Activated effector memory CD4-positive, alpha-beta T cell treated with anti-CD3 and anti-CD28 coated beads, Interleukin-2, amount 50 U/mL, for 16 hours (primary cell): ENCODE measurements around the gene SDSL.

Experiments used
- DNase-seq: peaks from one replicate; pipeline ENCODE4 v3.0.0-alpha.2; 2020

Gene SDSL

DNA sequence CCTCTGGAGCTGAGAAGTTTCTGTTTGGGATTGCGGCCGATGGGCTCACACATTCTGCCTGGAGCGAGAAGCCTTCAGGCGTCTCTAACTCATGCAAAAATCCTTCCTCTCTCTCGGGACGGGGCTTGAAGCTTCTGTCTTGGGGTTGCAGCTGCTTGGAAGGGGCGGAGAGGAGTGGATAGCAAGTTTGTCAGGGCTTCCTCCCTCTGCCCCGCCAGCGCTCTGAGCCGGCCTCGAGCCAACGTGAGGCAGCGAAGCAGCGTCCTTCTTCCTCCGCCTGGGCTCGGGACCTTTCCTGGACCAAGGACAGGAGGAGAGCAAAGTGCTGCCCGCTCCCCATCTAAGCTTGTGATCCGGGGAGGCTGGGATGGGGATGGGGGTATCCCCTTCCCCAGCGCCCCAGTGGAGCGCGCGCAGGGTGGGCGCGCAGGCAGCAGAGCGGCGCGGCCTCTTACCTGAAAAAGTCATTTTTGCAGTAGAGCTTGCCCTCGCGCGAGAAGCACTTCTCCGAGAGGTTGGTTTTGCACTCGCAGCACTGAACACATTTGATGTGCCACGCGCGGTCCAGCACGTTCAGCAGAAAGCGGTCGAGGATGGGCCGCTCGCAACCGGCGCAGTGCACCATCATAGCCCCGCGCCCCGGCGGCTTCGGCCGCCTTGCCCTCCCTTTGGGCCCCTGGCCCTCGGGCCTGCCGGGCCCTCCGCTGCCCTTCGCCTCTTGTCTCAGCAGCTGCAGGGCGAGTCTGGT is 48.9 kb downstream of the SDSL start:
- no peak for DNase-seq

DNA sequence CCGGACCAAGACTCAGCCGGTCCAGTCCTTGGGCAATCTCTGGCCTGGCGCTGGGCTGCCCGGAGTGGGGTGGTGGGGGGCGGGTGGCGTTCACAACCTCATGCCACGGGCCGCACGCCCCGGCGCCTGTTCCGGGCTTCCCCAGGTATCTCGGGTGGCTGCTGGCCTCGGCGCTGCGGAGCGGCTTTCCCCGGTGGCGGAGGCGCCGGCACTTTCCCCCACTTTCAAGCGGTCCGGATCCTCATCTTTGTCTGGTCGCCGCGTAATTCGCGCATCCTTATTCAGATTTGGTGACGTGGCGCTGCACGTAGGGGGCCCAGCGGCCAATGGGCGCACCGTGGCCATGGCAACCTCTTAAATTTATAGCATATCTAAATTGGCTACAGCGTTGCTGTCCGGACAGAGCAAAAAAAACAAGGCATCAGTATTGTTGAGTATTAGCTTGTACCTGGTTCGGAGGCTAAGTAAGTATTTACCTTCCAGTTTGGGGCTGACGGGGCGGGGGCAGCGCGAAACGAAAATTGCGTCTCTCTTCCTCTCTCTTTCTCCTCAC is 49.5 kb downstream of the SDSL start, which contains the start of gene LHX5:
TSS of gene LHX5 (minus strand) at position 253 of the 553 bp plus-strand sequence. CDS start 373 bp downstream, outside the sequence.
- no peak for DNase-seq

- no peak for DNase-seq
Observed at GRCh38 chr12:113472191-113473121, 50.3 kb downstream of the SDSL start.

DNA sequence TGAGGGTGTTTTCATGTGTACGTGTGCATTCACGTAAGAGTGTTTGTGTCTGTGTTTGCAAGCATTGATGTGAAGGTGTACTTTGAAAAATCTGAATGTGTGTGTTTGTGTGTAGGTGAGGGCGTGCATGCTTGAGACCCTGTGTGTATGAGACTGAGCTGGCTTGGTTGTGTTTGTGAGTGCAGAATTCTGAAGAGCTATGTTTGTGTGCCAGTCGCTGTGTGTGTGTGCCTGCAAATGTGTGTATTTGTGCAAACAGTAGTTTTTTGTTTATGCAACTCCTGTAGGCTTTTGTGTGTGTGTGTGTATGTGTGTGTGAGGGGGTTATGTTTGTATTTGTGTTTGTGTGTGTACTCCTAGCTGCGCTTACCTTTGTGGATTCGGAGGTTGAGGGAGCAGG is 51.2 kb downstream of the SDSL start:
- no peak for DNase-seq

DNA sequence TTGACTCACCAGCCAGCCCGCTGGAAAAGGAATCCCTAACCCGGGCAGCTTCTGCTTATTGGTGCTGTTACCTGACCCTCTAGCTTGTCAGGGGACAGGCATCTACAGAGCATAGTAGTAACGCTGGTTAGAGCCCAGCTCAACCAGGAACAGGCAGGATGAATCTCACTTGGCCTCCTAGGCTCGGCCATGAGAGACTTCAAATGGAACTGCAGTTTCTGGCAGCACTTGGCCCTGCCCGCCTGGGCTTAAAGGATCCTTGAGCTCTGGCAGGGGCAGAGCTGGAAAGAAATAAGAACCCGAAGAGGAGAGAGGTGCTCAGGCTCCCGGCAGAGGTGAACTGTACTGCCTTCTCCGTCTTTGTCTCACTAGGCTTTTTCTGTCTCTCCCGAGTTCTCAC is 51.8 kb downstream of the SDSL start:
- no peak for DNase-seq

DNA sequence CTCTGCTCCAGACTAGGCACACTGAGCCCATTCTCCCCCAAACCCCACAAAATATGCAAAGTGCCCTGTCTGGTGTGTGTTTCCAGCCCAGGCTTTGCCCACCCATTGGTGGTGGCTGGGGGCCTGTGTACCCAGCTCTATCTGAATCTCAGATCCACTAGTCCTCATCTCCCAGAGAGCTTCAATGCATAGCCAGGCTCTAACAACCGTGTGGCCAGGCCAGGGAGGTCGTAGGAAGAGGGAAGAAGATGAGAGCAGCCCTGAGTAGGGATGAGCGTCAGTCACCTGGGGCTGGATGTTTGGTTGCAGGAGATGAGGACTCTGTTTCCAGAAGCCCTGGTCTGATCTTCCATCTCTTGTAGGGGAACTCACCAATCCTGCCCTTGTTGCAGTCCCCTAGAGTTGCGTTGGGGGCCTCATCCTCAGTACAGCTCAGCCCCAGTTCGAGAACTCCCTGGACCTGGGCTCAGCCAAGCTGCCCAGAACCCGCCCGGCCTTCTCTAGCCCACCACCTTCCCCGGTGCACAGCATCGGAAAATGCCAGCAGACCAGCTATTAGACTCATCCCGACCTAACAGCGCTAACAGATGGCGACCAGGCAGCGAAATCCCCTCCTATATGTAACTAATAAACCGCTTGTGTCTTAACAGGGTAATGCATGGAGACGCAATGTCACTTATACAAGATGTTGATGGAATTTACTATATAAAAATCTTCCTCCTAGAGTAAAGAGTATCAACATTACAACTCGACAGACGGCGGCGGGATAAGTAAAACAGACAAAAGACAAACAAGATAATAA is 52.7 kb downstream of the SDSL start:
- DNase-seq: no peak

DNA sequence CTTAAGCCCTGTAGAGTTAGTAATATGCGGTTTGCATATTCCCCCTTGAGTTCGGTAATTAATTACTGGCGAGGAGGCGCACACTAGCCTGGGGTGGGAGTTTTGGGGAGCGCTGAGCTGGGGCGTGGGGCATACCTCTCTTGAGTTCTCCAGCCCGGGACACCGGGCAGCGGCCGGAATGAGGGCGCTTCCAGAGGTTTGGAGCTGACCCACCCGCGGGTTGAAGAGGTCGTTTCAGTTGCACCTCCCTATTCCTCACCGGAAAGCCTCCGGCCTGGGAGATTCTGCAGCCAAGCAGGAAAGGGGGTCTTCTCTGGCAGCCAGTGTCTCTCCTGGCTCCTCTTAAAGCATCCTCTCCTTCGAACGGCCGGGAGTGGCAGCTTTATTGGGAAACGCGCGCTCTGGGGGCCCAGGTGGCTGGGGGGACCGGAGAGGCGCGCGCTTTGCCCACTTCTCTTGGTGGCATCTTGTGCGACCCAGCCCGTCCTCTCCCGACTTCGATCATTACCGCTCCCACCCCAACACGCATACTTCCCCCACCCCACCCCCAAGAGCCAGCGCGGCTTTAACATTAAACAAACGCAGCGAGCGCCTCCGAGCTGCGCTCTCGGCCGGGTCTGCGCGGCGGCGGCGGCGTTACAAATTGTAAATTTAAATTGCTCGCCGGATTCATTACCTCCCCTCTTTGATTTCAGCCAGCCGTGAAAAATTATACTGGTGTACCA is 53.4 kb downstream of the SDSL start:
- no peak for DNase-seq

GRCh38 chr12:113476176-113476986 is 54.2 kb downstream of the SDSL start:
- DNase-seq: no peak

DNA sequence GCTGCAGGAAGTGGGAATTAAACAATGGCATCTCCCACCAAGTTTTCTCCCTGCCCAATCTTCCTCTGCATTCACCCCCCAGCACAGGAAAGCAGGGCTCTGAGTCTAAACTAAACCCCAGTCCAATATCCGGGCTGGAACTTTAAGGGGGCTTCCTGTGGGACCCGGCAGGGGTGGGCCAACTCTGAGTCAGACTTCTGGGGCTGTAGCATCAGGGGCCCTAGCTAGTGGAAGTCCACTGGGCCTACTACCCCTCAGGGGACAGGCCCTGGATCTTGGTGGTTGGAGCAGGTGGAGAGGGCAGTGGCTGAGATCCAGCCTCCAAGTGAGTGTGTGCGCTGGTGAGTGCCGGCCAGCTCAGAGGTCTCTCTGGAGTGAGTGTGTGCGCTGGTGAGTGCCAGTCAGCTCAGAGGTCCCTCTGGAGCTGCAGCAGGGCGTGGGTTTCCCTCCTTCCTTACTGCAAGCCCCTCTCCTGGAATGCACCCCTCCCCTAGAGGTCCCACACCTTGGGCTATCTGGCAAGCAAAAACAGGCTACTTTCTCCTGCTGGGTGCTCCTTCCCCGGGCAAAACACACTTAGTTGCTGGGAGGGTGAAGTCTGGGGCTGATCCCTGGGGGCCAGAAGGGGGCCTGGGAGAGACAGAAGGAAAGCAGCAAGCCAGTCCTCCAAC is 55.1 kb downstream of the SDSL start:
- DNase-seq: no peak

- DNase-seq: no peak
Observed at GRCh38 chr12:113477842-113478215, 55.6 kb downstream of the SDSL start.

DNA sequence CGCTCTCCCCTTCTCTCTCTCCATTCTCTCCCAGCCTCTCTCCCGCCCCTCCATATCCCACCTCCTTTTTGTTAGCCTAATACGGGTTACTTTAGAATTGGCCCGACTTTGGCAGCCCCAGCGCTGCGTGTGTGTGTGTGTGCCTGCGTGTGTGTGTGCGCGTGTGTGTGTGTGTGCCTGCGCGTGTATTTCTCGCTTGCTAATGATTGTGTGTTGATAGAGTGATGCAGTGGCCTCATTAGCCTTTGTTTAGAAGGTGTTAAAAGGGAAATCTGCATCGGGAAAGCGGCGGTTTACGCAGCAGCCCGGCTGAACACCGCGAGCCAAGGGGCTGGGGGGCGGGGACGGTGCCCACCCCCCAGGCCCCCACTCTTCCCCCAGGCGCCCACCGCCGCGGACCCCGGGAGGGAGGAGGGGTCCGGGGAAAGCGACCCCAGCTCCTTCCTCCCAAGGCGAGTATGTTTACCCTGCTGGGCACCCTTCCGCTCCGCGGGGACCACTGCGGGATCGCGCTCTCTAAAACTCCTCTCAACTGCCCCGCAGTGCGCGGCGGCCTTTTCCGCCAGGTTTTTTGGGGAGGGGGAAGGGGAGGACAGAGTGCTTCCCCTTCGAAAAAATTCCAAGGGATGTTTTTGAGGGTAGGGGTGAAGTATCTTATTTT is 56.3 kb downstream of the SDSL start:
- DNase-seq: no peak

- no peak for DNase-seq
Observed at GRCh38 chr12:113479216-113479589, 57.0 kb downstream of the SDSL start.

GRCh38 chr12:113479590-113480335 is 57.6 kb downstream of the SDSL start:
- no peak for DNase-seq

- no peak for DNase-seq
Observed at GRCh38 chr12:113480336-113480971, 58.3 kb downstream of the SDSL start.

GRCh38 chr12:113482334-113482733 is 60.2 kb downstream of the SDSL start:
- no peak for DNase-seq

DNA sequence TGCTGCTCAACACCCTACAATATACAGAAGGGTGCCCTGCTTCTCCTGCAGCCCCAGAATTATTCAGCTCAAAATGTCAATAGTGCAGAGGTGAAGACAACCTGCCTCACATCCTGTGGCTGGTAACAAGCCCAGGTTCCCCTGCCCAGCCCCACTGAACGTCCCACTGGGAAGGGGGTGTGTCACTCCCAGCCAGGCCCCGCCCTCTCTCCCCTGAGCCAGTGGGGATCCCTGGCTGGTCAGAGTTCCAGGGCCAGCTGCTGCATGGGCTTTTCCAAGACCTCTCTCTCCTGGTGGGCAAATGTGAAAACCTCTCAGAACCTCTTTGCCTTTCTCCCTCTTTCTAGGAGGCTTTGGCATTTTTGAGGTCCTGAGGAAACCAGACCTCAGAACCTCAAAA is 63.1 kb downstream of the SDSL start:
- no peak for DNase-seq

DNA sequence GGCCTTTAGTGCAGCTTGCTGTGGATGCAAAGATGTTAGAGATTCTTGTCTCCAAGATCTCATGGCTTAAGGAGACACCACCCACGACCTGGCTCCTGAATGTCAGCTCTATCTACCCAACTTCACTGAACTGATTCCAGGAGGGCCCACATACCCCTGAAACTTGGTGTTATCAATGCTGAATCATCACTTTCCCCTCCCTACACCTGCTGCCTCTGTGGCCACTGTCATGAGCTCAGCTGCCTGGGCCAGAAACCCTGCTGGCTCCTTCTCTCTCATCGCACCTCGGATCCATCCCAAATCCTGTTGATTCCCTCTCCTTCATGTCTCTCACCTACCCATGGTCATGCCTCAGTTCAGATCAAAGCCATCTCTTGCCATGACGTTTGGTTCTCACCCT is 64.5 kb downstream of the SDSL start:
- no peak for DNase-seq
